GM19452 (cell line): ENCODE results near the gene CCBE1.
"Not testable (repeated sequence)": the region's sequence is repeated elsewhere in the genome, so short reads cannot be mapped to it uniquely, and the experiment has no call there.

Experiments
- ATAC-seq: cut with Tn5 transposase; IDR thresholded peaks from one replicate; pipeline ENCODE4 v1.9.1; 2021; ENCODE audit not compliant: unreplicated experiment

CCBE1 gene

DNA sequence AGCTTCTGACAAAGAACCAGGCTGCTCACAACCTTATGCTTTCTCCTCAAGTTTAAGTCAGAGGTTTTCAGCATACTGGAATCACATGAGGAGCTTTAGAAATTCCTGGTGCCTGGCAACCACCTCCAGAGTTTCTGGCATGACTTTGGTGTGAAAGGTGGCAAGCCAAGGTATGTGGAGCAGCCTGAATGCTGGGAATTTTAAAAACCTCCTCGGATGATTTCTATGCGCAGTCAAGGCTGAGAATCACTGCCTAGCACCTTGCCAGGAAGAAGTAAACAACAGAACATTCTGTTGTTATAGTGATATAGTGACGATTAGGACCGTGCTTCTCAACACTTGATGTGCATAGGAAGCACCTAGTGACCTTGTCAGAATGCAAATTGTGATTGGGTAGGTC, 11.7 kb downstream of the CCBE1 start:
- no peak for ATAC-seq

DNA sequence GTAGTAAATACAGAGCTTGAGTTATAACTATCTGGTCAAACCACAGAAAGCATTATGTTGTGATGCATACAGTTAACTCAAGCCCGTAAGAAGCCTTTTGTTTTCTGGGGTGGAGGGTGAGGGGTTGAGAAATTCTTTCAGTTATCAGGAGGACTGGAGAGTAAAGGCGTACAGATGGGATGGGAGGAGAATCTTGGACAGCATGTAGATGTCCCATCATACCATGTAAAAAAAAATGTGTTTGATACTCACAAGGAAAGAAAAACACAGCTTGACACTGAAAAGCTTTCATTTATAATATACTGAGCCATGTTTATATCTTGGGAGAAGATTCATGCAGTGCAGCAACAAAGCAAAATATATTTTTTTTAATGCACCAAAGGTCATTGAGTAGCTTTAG, 12.4 kb downstream of the CCBE1 start:
- no peak for ATAC-seq

DNA sequence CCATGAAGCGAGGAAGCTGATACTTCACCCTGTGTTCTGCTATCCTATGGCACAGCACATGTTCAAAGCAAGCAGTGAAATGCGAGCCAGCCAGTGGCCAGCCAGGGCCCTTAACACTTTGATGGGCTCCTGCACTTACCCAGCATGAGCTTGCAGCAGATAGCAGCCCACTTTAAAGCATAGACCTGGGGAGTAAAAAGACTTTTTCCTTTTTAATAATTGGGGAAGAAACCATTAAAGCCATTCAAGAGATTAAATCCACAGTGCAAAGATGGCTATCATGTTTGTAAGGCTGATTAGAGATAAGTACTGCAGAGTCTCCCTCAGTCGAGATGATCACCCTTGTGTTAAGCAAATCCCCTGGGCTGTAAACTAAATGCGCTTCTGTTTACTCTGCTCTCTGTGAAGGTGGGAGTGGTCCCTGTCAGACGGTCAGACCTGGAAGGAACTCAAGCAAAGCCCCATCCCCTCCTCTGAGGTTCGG, 15.7 kb downstream of the CCBE1 start:
- ATAC-seq = no peak

DNA sequence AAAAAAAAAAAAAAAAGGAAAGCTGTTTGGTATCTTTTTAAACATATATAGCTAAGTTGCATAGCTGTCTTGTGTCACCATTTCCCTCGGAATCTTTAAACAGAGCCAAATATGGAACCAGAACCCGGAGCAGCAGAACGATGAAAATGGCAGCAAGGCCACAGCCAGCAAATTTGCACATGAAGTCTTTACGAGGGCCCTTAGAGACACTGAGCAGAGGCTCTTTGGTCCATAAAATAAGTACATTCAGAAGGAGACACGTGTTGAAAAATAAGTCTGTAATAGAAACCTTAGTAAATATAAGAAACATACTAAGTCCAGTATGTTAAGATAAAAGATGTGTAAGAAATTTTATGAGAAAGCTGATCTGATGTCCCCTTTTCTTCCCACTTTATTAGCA, 16.2 kb downstream of the CCBE1 start:
- no peak for ATAC-seq

DNA sequence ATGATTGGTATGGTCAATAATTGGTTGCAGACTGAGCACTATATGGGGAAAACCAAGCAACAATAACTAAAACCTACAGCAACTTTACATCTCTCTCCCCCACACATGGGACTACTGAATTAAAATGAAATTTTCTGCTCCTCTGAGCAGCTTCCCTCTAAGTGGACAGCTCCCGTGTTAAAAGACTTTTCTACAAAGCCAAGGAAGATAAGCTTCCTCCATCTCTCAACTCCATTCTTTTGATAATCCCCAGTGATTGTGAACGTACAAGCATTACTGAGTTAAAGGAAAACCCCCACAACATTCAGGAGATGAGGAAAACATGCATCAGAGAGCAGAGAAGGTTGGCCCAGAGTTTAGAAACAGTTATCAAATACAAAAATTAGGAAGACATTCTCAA, 21.9 kb downstream of the CCBE1 start:
- ATAC-seq = no peak

DNA sequence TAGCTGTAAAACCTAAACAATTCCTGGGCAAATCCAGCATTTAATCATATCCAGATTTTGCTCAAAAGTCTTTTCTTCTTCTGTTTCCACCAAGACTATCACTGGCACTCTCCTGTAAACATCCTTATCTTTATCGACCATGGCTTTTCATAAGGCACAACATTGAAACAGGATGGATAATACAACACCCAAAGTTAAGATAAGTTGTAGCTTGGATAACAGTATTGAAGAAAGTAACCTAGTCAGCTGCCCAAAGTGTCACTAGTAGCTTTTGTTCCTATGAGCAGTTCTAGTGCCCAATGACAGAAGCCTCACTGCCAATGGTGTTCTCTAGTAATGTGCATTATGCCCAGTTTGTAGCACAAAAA, 22.3 kb downstream of the CCBE1 start:
- no peak for ATAC-seq

DNA sequence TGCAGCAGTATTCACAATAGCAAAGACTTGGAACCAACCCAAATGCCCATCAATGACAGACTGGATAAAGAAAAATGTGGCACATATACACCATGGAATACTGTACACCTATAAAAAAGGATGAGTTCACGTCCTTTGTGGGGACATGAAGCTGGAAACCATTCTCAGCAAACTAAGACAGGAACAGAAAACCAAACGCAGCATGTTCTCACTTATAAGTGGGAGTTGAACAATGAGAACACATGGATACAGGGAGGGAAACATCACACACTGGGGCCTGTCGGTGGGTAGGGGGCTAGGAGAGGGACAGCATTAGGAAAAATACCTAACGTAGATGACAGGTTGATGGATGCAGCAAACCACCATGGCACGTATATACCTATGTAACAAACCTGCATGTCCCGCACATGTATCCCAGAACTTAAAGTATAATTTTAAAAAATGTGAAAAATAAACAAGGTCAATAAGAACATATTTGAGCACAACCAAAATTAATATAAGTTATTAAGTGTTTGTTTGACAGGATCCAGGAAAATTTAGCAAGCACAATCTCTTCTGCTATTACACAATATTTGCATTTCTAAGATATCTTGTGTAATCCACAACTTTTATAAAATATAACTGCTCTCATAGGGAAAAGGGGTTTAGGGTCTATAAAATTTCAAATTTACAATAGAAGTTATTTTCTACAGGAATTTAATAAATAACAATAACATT, 22.9 kb downstream of the CCBE1 start:
- no peak for ATAC-seq

DNA sequence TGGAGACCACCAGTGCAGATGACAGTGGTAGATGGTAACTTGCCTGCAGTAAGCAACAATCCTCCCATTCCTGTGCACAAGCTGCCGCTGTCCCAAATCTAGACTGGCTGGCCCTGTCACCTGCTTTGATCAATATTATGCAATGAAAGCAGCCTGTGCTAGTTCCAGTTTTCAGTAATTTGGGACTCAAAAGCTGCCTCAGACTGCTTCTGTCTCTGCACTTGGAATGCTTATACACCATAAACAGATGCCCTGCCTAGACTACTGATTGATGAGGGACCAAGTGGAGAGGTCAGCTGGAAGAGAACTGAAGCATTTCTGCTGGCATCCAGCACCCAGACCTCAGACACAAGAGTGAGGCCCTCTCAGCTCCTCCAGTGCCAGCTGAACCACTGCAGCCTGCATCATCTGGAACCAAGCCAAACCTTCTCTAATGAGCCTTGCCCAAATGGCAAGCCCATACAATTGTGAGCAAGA, 24.9 kb downstream of the CCBE1 start:
- ATAC-seq = no peak

DNA sequence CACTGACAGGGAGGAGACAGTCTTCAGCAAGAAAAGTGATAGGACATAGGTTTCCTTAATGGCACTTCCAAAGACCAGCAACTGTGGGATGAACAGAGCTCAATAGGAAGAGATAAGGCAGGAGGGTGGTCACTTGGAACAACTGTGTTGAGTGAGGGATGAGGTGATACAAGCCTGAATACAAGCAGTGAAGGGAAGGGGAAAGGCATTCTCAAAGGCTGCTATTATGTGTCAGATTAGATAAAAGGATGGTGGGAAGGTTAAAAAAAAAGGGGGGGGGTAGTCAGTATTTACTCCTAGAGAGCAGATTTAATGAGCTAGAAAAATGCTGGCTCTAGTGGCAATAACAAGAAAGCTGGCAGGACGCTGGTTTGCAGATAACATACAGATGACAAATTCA, 25.7 kb downstream of the CCBE1 start:
- ATAC-seq = no peak

DNA sequence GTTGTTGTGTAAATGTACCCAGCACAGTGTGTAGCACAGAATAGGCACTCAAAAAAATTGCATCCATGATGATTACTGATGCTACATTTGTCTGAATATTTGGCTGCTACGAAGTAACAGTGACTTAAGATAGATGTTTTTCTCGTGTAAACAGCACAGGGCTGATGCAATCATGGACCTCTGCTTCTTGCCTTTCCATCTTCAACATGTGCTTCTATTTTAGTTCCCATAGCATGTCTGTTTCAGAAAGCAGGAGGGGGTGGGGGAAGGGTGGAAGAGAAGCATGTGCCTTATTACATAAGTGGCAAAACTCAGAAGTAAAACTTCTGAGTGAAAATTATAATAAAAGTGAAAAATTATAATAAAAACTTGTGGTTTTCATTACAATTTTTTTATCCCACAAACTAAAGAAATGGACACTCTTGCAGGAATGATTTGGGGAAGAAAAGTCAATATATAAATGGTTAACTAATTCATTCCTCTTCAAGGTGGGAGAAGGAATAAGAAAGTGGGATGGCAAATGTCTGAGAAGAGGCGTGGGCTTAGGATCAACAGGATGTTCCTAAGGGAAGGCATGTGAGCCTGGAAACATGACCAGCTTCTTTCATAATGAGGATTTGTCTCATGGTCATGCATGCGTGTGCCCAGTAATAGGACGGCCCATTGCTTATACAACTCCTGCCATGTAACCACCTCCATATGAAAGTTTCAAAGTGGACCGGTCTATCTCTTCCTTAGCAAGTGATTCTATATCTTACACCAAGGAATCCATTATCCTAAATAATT, 27.2 kb downstream of the CCBE1 start:
- ATAC-seq = no peak

DNA sequence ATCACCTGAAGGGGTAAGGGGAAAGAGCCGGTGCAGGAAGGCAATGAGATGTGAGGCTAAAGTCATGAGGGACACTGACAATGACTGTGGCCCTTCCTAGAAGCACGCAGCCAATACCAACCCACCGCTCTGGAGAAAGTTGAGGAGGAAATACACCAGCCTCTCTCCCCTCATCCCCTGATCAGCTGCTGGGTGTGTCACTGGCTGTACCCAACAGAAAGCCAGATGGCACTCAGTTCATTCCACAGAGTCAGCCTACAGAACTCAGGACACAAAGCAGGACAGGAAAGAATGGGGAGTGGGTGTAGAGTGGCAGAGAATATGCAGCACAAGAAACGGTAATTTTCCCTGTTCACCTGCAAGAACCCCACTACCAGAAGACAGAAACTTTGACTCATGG, 29.7 kb downstream of the CCBE1 start:
- no peak for ATAC-seq

DNA sequence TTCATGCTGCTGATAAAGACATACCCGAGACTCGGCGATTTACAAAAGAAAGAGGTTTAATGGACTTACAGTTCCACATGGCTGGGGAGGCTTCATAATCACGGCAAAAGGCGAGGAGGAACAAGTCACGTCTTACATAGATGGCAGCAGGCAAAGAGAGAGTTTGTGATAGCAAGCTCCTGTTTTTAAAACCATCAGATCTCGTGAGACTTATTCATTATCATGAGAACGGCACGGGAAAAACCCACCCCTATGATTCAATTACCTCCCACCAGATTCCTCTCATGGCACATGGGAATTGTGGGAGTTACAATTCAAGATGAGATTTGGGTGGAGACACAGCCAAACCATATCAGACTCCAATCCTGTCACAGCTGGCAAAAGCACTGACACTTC, 31.2 kb downstream of the CCBE1 start:
- ATAC-seq = not testable (repeated sequence)

DNA sequence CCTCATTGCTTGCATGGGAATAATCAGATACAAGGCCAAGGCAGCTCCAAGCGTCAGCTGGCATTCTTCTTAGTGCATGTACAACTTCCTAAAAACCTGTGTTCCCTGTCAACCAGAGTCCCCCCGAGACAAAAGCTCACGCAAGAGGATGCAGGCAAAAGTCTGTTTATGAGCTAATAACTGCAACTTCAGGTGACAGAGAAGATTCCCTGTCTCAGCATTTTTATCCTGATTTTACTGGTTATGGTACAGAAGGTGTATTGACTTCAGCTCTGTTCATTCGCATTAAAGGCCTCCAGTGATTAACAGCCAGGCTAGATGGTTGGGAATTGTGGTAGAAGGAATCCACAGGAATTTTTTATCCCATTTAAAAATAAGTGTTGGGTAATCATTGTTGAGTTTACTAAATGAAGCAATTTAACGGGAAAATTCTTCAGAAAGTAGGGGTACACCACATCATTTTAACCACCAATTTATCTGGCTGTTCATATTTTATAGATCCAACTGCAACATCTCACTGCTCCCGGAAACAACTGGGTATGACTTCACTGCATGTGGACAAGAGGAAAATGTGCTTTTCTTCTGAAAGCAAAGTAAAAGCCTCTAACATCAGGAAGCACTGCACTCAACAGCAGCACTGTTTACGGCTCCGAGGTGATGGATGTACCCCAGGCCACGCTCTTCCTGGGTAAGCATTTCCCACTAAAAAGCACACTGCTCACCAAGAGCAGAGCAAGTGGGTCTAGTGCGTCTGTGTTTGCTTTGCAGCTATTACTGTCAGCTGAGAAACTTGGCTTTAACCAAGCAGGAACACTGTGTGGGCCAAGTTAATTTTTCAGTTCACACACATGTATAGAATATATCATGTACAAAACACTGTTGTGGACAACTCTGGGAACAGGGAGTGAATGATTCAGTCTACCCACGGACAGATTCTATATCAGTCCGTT, 31.9 kb downstream of the CCBE1 start:
- ATAC-seq = no peak

DNA sequence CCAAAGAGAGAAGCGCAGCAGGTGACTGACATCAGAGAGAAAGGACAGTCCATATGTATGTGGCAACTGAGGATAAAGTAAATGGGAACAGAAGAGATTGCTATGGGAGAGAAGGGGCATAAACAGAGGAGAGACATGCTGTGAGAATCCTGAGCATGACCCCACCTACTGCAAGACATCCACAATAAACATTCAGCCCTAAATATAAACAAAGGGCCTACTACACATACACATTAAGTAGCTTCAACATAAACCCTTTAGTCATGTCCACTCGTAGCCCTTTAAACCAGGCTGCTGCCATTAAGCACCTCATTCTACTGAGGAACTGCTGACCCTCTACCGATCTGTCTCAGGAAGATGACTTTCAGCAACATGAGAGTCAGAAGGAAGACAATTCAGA, 32.9 kb downstream of the CCBE1 start:
- ATAC-seq = no peak

DNA sequence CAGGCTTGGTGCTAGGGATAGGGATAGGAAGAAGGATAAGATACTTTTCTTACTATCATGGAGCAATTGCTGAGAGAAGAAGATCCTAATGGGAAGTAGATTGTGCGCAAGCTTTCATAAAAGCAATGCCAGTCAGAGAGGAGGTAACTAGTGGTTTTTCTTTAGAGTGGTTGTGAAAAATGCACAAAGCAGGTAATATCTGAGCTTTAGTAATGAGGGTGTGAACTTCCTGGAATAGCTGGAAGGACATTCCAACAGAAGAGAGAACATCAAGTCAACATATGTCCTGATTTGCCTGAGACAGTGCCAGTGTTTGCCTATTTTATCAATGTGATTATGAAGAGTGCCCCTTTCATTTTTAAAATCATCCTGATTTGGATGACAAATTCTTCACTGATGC, 34.1 kb downstream of the CCBE1 start:
- no peak for ATAC-seq

DNA sequence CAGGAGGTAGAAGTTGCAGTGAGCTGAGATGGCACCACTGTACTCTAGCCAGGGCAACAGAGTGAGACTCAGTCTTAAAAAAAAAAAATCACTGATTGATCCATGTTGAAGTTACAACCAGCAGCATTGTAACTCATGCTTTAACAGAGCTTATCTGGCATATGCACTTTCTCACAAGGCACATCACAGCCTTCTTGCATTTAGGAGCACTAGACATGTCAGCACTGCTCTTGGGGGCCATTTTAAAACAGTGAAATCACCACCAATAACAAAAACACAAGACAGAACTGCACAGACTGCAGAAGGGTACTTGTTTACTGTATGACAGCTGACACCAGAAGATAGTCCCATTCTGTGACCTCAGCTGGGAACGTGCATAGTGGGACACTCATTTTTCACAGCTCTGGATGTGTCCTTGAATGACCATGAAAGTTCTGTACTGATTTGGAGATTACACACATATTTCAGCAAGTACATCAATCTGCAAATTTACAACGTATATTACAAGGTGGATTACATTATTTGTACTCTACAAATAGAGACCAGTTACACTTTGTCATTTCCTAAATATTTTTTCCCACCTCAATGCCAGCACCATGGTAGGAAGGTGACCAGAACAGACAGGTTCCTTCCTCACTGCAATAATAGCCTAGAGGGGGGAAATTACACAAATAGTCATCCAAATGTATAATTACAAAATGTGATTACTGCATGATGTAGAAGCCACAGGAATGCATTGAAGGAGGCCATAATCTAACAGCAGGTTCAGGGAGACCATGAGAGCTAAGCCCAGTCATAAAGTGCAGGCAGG, 35.1 kb downstream of the CCBE1 start:
- no peak for ATAC-seq

DNA sequence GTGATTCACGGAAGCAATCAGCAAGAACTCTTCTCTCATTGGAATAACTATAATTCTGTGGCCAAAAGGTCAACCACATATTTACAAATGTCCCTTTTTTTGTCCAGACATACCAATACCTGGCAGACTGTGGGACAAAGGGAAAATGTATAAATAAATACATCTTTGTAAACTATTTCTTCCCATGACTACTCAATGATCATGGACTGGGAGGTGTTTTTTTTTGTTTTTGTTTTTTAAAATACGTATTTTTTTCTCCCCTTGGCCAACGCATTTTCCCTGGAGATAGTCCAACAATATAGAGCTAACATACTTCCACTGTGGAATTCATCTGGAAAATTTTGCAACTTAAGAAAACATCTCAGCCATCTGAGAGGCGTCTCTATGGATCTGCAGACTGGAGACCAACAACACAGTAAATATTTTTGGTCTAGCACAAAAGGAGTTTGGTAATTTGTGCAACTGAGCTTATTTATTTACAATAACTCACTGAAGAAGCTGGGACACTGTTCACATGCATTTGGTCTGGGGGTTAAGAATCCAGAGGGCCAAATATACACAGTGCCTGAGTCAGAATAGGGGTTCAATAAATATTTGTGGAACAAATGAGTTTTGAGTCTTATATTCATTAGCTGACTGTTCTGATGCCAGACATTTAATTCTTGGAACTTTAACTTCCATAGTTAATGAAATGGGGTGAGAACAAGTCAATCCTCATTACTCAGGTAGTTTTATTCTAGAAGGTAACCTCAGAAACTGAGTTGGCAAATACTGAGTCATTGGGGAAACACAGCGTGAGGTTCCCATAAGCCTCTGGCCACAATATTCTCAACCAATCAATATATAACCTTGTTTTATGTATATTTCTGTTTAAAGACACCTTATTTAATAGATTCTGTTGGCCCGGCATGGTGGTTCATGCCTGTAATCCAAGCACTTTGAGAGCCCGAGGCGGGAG, 36.2 kb downstream of the CCBE1 start:
- ATAC-seq = no peak

DNA sequence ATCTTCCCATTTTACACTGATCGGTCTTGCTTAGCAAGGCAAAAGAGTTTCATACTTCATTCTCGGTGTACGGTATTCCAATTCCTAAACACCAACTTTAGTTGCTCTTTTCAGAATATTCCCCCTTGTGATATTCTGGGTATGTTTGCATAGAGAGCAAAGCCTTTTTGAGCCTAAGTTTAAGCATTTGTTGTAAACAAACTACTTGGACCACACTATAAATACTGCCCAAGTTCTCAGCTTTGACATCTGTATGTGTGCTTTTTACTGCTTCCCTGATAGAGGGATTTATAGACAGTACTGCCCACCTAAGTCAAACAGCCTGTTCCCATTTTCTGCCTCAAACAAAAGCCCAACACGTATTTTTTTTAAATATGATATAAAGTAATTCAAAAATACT, 36.9 kb downstream of the CCBE1 start:
- no peak for ATAC-seq

DNA sequence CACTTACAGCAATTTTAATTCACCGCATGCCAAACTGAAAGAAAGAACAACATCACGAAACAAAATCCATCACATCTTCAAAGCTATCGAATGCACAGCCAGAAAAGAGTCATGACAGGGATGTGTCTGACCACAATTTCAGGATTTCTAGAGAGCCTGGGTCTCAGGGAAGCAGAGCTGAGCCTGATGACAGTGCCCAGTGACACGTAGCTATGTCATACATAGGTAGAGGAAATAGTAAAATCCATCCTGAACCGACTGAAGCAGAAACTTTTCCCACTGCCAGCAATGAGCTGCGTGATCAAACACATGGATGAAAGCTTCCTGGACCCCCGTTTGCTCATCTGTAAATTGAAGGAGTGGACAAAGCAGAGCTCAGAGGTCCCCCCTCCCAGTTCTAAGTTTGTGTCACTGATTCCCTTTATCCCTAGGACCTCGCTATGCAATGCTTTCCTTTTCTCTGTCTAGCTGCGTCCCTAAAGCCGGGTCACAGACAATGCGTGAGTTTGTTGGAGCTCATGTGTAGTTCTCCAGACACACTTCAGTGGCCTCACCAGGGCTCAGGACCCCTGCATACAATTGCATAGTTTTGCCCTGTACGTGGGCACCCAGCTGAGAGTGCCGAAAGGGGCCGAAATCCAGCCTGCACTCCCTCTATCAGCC, 37.6 kb downstream of the CCBE1 start:
- no peak for ATAC-seq
